GM21423 (cell line): ENCODE results near the gene ZDHHC9.
"Not testable (repeated sequence)": the region's sequence is repeated elsewhere in the genome, so short reads cannot be mapped to it uniquely, and the experiment has no call there.

Source experiments
- ATAC-seq: cut with Tn5 transposase; IDR thresholded peaks from one replicate; pipeline ENCODE4 v1.9.1; 2021; ENCODE audit warnings: mild to moderate bottlenecking, moderate library complexity; ENCODE audit not compliant: unreplicated experiment

Gene ZDHHC9

DNA sequence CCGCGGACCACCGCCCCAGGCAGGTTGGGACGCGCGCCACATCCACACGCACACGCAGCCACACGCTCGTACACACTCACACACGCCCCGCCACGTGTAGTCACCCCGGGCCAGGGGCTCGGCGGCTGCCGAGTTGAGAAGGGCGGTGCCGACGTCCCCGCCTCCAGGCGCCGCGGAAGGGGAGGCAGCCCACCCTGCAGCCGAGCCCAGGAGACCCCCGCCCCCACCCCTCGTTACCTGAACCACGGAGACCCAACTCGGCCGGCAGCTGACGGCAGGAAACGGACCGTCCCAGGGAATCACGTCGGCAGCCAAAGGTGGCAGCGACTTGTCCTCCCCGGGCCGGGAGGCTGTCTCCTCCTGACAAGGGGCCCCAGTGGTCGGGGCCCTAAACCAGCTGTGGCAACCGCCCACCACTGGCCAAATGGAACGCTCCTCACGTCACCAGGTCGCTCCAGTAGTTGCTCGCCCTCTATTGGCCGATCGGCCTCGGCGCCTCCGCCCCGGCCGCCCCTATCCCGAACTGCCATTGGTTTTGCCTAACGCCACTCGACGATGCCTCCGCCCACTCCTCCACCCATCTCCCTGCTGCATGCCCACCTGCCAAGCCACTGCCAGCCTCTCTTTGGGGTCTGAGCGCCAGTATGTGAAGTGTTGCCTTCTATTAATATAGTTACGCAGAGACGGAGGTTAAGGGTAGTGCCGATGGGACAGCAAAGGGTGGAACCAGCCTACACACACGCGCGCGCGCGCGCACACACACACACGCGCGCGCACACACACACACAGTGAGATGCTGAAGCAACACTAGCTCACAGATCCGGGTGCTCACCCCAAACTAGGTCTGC, at the start of gene ZDHHC9:
Gene ZDHHC9, minus strand, starts transcription at position 428 of the 848 bp plus-strand sequence. CDS start 1,941 bp downstream, outside the sequence.
- peak; percentile 99 for ATAC-seq

DNA sequence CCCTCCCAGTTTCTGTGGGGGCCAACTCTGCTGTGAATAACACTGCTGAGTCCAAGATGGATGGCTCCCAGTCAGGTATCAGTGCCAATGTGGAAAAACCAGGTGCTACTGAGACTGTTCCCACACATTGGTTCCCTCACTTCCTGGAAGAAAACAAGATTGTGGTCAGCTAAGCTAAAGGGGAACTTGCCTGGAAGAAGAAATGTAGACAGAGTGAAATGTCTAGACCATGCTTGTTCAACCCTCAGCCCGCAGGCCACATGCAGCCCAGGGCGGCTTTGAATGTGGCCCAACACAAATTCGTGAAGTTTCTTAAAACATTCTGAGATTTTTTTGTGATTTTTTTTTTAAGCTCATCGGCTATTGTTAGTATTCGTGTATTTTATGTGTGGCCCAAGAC, 33.7 kb upstream of the ZDHHC9 start:
- no peak for ATAC-seq

DNA sequence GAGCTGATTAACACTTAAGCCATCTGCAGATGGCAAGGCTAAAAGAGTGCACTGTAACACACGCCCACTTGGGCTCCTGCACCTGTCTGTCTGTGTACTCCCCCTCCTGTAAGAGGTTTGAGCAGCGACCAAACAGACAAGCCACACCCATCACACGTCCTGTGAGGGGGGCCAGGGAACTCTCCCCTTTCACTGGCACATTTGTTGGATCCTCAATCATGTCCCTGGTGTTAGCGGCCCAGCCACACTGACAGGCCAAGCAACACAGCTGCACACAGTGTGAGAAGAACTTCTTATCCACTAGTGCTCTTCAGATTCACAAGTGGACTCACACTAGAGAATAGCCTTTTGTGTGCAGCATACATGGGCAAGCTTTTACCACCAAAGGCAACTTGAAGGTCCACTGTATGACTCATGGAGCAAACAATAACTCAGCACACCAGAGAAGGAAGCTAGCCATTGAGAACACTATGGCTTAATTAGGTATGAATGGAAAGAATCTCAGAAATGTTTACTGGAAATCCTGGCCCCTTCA, 33.2 kb upstream of the ZDHHC9 start:
- no peak for ATAC-seq

DNA sequence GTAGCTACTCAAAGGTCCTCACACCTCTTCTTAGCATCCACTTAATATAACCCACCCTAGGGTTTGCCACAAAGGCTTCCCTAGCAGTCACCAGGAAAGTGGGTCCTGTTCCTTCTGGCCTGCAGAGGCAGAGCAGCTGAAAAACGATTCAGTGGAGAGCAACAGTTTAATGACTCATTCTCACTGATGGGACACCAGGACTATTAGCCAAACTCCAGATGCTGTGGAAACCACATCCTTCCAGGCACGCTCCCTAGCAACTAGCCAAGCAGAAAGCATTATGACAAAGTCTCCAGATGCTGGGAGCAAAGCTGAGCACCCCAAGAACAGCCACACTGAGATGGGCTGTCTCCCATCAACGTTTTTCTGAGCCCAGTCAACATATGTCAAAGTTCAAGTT, 32.0 kb upstream of the ZDHHC9 start:
- no peak for ATAC-seq

DNA sequence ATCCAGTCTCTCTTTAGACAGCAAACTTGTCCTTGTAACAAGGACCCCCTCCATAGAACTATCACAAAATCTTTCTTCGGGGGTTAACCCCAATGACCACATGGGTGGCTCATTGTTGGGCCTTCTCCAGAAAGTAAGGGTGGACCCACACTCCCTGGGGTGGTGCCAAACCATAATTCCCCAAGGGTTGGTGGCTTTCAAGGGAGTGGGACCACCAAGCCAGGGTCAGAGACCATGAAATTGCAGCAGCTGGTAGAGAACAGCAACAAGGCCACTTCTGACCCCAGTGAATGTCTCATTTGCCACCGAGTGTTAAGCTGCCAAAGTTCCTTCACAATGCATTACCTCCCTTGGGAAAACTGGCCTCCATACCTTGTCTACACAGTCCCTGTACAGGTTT, 28.8 kb upstream of the ZDHHC9 start:
- ATAC-seq: no peak

DNA sequence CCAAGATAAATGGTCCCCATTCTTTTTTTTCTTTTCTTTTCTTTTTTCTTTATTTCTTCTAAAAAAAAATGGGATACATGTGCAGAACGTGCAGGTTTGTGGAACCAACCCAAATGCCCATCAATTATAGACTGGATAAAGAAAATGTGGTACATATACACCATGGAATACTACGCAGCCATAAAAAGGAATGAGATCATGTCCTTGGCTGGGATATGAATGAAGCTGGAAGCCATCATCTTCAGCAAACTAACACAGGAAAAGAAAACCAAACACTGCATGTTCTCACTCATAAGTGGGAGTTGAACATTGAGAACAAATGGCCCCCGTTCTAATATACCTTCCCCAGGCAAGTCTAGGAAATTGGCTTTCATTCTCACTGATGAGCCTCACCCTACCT, 22.6 kb upstream of the ZDHHC9 start:
- not testable (repeated sequence) for ATAC-seq

DNA sequence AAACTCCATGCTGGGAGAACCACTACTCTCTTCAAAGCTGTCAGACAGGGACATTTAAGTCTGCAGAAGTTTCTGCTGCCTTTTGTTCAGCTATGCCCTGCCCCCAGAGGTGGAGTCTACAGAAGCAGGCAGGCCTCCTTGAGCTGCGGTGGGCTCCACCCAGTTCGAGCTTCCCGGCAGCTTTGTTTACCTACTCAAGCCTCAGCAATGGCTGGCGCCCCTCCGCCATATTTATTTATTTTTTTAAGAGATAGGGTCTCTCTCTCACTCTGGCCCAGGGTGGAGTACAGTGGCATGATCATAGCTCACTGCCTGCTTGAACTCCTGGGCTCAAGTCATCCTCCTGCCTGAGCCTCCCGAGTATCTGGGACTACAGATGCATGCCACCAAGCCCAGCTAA, 15.4 kb upstream of the ZDHHC9 start:
- not testable (repeated sequence) for ATAC-seq

DNA sequence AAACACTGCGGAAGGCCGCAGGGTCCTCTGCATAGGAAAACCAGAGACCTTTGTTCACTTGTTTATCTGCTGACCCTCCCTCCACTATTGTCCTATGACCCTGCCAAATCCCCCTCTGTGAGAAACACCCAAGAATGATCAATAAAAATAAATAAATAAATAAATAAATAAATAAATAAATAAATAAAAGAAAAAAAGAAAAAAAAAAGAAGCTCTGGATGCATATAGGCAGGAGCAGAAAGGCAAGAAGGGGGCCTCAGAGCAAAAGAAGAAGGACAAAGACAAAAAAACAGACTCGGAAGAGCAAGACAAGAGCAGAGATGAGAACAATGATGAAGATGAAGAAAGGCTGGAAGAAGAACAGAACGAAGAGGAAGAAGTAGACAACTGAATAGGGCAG, 8.1 kb upstream of the ZDHHC9 start:
- ATAC-seq: not testable (repeated sequence)

DNA sequence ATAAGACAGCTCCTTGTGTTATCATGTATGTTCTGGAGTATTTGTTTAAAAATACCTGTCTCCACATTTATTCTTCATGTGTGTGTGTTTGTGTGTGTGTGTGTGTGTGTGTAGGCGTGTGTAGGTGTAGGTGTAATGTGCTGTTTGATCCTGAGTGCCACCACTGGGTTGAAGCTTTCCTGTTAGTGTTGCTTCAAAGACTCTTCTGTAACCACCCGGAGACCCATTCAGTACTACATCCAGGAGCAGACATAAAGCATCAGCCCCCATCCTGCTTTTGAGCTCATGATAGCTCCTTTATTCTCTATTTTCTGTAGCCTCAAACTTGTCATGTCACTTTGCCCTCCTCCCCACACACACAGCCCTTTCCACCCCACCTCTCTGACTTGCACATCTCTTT, 3.0 kb upstream of the ZDHHC9 start:
- no peak for ATAC-seq

DNA sequence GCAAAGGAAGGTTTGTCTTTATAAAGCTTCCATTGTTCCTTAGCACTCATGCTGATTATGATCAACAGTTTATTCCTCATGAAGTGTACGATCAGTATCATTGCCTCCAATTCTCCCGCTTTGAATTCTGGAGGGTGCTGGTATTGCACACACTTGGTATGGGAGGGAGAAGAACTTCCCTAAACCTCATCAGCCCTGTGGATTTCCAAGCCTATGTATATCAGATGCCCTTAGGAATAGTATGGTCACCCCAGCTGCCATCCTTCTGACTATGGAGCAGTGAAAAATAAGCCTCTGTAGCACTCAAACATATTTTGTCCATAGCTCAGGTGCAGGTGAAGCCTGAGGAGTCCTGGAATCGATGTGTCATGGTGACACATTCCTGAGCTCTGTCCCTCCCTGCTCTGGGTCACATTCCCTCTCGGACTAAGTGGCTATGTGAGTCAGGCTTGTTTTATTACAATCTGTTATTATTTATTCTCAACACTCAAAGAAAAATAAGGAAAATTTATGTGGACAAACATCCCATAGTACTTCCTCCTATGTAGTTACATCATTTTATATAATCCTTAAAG, 2.0 kb upstream of the ZDHHC9 start:
- no peak for ATAC-seq

DNA sequence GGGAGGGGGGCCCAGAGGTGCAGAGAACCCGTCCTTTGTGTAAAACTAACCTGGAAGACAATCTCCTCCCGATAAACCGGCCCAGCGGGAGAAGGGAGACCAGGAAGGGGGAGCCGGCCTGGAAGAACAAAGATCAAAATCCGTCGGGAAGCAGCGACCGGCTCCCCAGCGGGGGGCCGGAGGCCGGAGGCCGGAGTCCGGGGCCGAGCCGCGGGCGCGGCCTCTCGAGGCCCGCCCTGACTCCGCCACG, 552 bp downstream of the ZDHHC9 start:
- no peak for ATAC-seq

DNA sequence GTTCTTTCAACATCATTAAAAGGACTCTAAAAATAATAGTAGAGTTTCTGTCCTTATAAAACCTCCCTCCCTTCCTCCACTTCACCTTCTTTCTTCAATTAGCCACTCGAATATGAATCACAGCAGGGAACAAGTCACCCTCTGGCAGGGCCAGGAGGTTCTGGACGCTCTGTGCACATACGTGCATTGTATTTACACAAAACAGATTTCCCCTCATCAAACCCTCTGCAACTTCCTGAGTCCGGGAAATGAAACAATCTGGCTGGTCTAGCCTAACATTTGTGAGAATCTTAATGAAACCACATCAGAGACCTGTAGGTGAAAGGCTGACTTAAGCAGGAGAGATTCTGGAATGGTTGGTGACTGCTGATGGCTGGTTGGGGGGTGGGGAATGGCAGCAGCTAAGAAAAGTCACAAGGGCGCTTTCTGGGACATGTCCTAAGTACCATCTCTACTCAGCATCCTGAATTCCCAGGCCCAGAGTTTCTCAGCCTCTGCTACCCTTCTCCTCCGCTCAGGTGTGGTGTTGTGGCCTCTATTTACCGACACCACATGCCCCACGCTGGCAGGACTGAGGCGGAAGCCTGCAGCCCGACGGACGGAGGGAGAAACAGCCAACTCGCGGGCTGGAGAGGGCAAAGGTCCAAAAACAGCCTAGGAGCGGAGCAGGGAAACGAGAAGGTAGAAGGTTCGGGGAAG, 1.0 kb downstream of the ZDHHC9 start:
- ATAC-seq: no peak

DNA sequence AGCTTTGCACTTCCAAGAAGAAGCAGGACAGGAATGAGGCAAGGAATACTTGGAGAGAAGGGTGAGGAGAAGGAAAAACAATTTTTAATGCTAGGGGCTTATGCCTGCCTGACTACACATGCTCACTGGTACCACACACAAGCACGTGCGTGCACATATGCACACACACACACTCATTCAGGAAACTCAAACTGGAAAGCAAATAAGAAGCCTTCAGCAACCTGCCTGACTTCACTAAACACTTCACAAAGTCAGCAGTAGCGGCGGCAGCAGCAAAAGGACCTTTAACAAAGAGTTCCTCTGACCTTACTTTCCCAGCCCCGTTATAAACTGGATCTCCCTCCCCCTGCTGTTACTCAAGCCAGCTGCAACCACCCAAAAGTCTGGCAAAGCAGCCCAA, 3.3 kb downstream of the ZDHHC9 start:
- ATAC-seq: no peak

DNA sequence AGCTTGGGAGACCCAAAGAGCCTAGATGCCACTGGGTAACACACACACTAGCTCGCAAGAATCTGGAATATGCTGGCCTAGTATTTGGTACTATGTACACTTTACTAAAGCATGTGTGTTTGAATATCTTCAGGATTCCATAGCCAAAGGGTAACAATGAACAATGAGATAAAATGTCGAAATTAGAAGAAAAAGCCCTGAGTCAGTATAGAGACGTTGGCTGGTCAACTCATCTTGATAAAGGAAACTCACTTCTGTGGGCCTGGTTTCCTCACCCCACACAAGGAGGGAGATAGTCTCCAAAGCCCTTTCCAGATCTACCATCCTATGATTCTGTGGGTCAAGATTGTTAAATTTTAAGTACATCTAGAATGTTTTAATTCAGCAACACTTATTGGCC, 6.9 kb downstream of the ZDHHC9 start:
- no peak for ATAC-seq

DNA sequence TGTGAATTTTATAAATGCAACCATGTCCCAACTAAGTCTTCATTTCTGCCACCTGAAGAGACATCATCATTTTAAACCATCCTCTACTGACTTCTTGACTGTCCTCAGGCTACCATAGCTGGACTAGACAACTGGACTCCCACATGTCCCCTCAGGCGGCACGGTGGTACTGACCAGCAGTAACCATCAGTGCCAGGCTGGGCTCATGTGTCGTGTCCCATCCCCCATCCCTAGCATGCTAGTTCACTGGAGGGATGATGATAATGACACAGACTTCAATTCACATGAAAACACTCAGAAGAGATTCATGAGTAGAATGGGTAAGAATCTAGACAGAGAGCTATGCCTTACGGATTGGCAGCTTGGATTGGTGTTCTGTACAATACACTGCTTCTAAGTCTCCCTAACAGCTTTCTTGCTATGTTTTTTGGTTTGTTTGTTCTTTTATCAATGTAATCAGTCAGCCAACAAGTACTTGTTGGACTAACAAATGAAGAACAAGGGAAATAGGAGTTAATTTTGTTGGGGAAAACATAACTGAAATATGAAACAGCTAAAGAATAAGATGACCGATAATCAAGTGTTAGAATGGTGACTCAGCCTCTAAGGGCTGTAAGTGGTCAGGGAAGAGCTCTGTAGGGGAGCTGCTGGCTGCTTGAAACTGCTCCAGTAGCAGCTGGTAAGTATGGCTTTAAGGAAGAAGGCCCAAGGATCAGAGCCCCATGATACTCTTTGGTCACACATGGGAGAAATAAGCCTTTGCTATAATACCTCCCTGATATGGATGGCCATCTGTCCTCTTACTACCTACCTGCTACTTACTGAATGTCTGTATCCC, 10.3 kb downstream of the ZDHHC9 start:
- no peak for ATAC-seq

DNA sequence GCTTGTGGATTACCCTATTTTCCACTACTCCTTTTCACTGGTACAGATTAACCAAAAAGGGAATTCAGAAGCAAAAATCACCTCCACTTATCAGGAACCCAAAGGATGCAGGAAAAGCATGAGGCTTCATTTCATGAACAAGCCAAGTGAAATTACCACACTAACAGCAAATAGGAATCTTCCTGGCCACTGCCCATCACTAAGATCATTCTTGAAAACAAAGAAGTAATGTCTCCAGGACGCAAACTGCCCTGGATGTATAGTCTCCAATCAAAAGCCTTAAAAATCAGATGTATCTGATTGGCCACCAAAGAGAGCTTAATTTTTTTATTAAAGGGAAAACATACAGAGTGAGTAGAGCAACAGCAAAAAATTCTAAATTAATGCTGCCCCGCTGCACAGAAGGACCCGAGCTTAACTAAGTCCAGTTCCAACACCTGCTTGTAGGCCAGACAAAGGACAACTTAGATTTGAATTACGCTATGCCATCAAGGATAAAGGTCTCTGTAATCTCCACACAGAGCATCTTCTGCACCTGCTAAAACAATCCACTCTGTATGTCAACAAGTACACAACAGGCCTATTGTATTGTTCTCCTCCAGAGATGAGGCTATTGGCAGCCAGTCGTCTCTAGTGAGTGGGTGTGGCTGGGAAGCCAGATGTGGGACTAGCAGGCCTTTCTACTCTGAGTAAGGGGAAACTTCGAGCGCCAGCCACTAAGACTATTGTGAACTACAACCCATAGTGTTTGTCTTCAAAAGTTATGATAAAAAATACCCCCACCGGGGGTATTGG, 12.4 kb downstream of the ZDHHC9 start:
- ATAC-seq: no peak

DNA sequence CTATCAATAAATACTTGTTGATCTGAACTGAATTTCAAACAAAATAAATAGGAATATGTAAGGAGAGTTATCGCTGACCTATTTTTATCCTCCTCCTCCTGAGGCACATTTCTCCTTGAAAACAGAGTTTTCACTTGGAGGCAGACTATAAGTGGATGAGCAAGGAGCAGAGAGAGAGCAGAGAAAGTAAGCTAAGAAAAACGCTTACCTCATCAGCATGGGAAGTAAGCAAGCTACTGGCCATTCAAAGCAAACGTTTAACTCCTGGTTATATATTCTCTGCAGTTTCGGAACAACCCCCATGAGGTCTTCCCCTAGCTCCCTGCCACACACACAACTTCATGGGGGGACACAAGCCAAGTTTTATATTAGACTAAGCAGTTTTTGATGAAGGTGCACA, 13.2 kb downstream of the ZDHHC9 start:
- ATAC-seq: no peak

DNA sequence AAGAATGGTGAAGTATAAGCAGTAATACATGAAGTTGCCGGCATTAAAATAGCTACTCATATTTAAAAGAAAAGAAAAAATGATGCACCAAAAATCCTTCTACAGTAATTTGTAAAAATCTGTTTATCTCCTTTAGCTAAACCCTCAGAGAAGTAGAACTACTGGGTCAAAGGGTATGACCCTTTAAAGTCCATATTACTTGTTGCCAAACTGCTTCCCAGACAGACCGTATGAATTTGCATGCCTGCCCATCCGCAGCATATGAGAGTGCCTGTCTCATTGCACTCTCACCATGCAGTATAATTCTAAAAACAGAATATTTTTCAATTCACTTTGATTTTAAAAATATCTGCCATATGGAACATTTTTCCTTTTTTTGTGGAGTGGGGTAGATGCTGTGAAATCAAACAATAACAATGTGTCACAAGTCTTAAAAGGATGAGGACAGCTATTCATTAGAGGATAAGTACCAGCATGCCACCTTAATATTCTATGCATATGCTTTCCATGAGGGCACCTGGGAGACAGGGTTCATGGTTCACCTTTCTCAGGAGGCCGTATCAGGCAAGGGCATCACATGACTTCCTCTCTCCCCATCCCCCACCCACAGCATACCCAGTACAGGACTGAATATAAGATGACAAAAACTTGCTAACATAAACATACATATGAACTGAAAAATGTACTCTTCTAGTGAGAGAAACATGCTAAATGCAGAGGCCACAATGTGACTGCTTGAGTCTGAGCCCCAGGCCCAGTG, 17.8 kb downstream of the ZDHHC9 start:
- no peak for ATAC-seq

DNA sequence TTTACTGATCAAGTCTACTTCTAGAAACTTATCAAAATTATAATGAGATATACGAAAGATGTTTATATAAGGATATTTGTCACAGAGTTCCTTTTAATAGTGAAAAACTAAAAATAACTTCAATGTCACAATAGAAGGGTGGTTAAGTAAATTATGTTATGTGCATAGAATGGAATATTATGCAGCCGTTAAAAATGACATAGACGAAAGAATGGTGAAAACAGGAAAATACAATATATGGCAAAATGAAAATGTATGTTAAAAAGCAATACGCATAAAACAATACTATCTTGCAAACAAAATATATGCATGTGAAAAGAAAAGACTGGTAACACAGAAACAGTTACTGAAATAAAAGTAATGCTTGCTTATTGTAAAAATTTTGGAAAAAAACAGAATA, 19.1 kb downstream of the ZDHHC9 start:
- ATAC-seq: no peak

DNA sequence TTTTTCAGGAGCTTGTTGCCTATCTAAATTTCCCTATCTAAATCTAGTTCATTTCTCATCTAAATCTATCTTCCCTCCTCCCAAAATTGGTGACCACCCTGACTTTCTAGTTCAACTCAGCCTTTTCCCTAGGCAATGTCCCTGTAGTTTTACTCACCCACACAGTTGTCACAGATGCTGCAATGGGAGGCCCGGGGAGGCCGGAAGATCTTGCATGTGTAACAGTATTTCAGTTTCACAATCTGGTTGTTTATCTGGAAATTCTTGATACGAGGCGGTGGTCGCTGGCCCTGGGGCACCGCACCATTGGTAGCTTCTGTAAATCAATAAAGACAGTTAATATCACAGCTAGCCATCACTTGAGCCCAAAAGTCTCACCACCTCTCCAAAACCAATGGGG, 20.2 kb downstream of the ZDHHC9 start:
- ATAC-seq: no peak
